Measurements from ENCODE around the gene SMARCC1. TPM values are rescaled to one million over a fixed set of nuclear protein-coding genes. Genes with fewer than 3 reads are reported as not detected.

Gene SMARCC1
- total RNA-seq, 4 donors from 2014 or later, result 38.5 to 54.2 (median 42.9) TPM

DNA sequence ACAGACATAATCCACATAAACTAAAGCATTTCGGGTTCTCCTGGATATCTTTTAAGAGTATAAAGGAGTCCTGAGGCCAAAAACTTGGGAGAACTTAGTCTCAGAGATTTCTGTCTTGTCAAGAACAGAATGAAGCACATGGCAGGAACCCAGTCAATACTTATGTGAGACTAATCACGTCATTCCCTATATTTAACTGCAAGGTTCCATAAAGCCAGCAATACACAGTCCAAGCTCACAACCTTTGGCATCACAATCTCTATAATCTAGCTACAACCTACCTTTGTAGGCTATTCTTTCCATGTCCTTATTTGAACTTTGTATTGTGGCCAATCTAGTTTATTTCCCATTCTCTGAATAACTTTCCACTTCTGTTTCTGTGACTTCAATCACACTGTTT is 134.1 kb downstream of the SMARCC1 start:
- DNase-seq (ENCODE audit: low spot score in 2 of 2), result no peak
- 80 to 87% methylated on average over 2 of the region's 2 CpGs for WGBS, 2 donors
- TF ChIP-seq, protein P1, sequence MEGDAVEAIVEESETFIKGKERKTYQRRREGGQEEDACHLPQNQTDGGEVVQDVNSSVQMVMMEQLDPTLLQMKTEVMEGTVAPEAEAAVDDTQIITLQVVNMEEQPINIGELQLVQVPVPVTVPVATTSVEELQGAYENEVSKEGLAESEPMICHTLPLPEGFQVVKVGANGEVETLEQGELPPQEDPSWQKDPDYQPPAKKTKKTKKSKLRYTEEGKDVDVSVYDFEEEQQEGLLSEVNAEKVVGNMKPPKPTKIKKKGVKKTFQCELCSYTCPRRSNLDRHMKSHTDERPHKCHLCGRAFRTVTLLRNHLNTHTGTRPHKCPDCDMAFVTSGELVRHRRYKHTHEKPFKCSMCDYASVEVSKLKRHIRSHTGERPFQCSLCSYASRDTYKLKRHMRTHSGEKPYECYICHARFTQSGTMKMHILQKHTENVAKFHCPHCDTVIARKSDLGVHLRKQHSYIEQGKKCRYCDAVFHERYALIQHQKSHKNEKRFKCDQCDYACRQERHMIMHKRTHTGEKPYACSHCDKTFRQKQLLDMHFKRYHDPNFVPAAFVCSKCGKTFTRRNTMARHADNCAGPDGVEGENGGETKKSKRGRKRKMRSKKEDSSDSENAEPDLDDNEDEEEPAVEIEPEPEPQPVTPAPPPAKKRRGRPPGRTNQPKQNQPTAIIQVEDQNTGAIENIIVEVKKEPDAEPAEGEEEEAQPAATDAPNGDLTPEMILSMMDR (IDR thresholded peaks at IDR 0.05), result no peak
- no peak for TF ChIP-seq POLR2A (IDR thresholded peaks at IDR 0.05)
- intact Hi-C loops (cut with DNase I; ENCODE audit: low total_unique reads), result no loop called here
- no peak overlapping the region for H3K4me3 ChIP-seq (ENCODE audit: low read depth, poor library complexity, severe bottlenecking)

DNA sequence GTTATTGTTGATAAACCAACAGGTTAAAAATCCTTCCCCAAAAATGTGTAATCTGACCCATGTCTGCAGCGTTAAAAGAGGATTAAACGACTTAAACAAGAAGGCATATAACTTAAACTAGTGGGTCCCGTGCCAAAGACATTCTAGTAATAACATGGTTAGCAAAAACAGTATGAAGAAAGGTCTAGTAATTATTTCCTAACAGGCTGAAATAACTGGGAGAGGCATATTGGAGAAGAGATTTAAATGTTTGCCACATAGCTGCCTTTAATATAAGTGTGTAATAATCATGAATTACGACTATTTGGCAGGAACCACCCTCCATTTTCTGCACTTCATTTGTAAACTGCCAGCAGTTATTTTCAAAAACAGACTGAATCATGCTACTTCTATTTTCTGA is 135.3 kb downstream of the SMARCC1 start:
- no peak for DNase-seq (ENCODE audit: low spot score in 2 of 2)
- intact Hi-C loops (cut with DNase I; ENCODE audit: low total_unique reads), result no loop called here
- H3K4me3 ChIP-seq (ENCODE audit: low read depth, poor library complexity, severe bottlenecking), result no peak overlapping the region
- WGBS, 2 donors, result 26 to 34% methylated on average over 4 of the region's 4 CpGs
- TF ChIP-seq POLR2A (IDR thresholded peaks at IDR 0.05), result no peak

DNA sequence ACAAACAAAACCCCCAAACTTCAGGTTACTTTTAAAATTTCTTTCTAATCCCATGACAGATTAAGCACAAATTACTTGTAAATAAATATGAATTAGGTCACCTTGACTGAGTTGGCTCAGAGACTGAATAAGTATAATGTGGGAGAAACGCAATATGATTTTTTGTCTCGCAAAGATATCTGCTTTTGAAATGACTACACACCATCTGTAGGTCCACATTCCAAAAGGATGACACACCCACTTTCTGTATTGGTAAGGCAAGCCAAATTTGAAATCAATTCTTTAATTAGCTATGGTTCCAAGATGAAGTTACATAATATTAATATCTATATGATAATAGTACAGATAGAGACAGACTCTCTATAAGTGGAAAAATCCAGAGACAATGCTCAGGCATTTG is 136.1 kb downstream of the SMARCC1 start:
- TF ChIP-seq POLR2A (IDR thresholded peaks at IDR 0.05), result no peak
- TF ChIP-seq, protein P1 (IDR thresholded peaks at IDR 0.05), result no peak
- 59 to 61% methylated on average over 2 of the region's 2 CpGs for WGBS, 2 donors
- H3K4me3 ChIP-seq (ENCODE audit: low read depth, poor library complexity, severe bottlenecking), result no peak overlapping the region
- no peak for DNase-seq (ENCODE audit: low spot score in 2 of 2)
- intact Hi-C loops (cut with DNase I; ENCODE audit: low total_unique reads), result no loop called here

DNA sequence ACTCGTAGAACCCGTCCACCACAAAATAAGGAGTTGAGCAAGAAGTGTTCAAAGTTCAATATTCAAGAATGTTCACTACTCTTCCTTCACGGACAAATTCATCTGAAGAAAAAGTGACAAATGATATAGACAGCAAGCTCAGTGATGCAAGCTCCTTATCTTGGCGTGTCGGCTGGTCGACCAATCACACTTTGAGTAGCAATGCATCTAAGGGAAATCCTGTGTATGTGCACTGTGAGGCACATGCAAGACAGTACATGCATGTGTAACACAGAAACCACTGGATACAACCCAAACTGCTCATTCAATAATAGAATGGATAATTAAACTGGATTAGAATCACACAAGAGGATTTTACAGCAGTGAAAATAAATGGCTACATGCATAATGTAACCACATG is 138.6 kb downstream of the SMARCC1 start:
- no peak for DNase-seq (ENCODE audit: low spot score in 2 of 2)
- no peak for TF ChIP-seq POLR2A (IDR thresholded peaks at IDR 0.05)
- TF ChIP-seq, protein P1 (IDR thresholded peaks at IDR 0.05), result no peak
- WGBS, 2 donors, result 69 to 81% methylated on average over 6 of the region's 6 CpGs
- intact Hi-C loops (cut with DNase I; ENCODE audit: low total_unique reads), result no loop called here
- no peak overlapping the region for H3K4me3 ChIP-seq (ENCODE audit: low read depth, poor library complexity, severe bottlenecking)

DNA sequence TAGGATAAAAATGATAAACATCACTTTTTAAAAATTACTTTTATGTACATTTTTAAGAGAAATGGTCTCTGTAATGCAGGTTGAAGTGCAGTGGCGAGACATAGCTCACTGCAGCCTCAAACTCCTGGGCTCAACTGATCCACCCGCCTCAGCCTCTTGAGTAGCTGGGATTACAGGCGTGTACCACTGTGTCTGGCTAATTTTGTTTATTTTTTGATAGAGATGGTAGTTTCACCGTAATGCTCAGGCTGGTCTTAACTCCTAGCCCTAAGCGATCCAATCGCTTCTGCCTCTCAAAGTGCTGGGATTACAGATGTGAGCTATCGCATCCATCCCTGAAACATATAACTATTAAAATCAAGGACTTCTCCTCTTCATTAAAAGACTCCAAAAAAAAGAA is 140.0 kb downstream of the SMARCC1 start:
- H3K4me3 ChIP-seq (ENCODE audit: low read depth, poor library complexity, severe bottlenecking), result no peak overlapping the region
- DNase-seq (ENCODE audit: low spot score in 2 of 2), result no peak
- TF ChIP-seq POLR2A (IDR thresholded peaks at IDR 0.05), result no peak
- intact Hi-C loops (cut with DNase I; ENCODE audit: low total_unique reads), result no loop called here
- 97 to 98% methylated on average over 7 of the region's 7 CpGs for WGBS, 2 donors

DNA sequence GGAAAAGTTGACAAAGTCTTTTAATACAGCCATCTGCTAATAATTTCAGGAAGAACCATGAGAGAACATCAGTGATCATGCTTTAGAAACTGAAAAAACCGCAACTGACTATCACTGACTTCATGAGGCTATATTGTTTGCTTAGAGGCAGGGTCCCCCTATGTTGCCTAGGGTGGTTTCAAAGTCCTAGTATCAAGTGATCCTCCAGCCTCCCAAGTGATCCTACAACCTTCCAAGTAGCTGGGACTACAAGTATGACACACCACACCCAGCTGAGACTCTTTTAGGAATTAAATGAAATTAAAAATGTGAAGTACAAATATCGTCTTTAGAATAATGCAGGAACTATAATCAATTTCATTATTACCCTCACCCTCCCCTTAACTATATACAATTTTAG is 144.8 kb downstream of the SMARCC1 start:
- TF ChIP-seq, protein P1 (IDR thresholded peaks at IDR 0.05), result no peak
- no peak for TF ChIP-seq POLR2A (IDR thresholded peaks at IDR 0.05)
- no peak overlapping the region for H3K4me3 ChIP-seq (ENCODE audit: low read depth, poor library complexity, severe bottlenecking)
- intact Hi-C loops (cut with DNase I; ENCODE audit: low total_unique reads), result no loop called here
- DNase-seq (ENCODE audit: low spot score in 2 of 2), result no peak
- 80 to 81% methylated on average over 2 of the region's 2 CpGs for WGBS, 2 donors

DNA sequence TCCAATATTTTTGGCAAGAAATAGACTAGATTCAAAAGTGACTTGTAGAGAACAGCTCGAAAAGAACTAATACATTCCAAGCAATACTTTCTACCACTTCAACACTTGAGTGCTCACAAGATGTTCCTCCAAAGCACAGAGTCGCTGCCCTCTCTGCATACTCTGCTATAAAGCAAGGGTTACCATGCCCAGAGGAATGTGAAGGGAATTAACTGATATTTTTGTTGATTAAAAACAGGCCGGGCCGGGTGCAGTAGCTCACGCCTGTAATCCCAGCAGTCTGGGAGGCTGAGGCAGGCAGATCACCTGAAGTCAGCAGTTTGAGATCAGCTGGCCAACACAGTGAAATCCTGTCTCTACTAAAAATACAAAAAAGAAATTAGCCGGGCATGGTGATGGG is 145.5 kb downstream of the SMARCC1 start:
- TF ChIP-seq POLR2A (IDR thresholded peaks at IDR 0.05), result no peak
- TF ChIP-seq, protein P1 (IDR thresholded peaks at IDR 0.05), result no peak
- intact Hi-C loops (cut with DNase I; ENCODE audit: low total_unique reads), result no loop called here
- no peak overlapping the region for H3K4me3 ChIP-seq (ENCODE audit: low read depth, poor library complexity, severe bottlenecking)
- 68 to 75% methylated on average over 6 of the region's 6 CpGs for WGBS, 2 donors
- DNase-seq (ENCODE audit: low spot score in 2 of 2), result no peak
